ENCODE results near the gene TNS3. TPM values are rescaled to one million over a fixed set of nuclear protein-coding genes. Genes with fewer than 3 reads are reported as not detected.

TNS3 gene
- polyA plus RNA-seq, 3 donors, result 5.2 to 30.3 (median 7.9) TPM

- H2AFZ ChIP-seq (ENCODE audit: insufficient read depth, low read depth, low read length, poor library complexity, severe bottlenecking), result no peak overlapping the region
- no peak overlapping the region for H3K27ac ChIP-seq (ENCODE audit: low read depth in 1 of 2, low read length in 2 of 2)
- no peaks in the 10 kb centered on the region for H4K20me1 ChIP-seq (ENCODE audit: insufficient read depth, low read length)
- H3K4me1 Mint-ChIP-seq, result peaks cover 3% of the 10 kb centered on the region
- H3K9ac ChIP-seq (ENCODE audit: insufficient read depth, low read length, poor library complexity, severe bottlenecking), result no peak overlapping the region
- no peak overlapping the region for H3K4me3 ChIP-seq (replicated peaks in 1 of 3; ENCODE audit: low read depth in 2 of 3, low read length in 3 of 3)
- DNase-seq, result no peak
- H3K36me3 ChIP-seq (replicated peaks in 1 of 2; ENCODE audit: control insufficient read depth in 1 of 2, insufficient read depth in 2 of 2, low read length in 2 of 2), result peaks cover 90 to 100% of the 10 kb centered on the region in 2 donors
- 98% methylated on average over 7 of the region's 9 CpGs for WGBS (ENCODE audit: insufficient coverage)
- no peaks in the 10 kb centered on the region for H3K9me3 ChIP-seq (replicated peaks in 1 of 2; ENCODE audit: control insufficient read depth in 1 of 2, insufficient read depth in 1 of 2, low read length in 2 of 2)
- no peaks in the 10 kb centered on the region for H3K9me3 Mint-ChIP-seq
- no peaks in the 10 kb centered on the region for H3K79me2 ChIP-seq (ENCODE audit: insufficient read depth, low read length)
- no peak overlapping the region for H3K4me3 Mint-ChIP-seq
- H3K4me1 ChIP-seq (ENCODE audit: control insufficient read depth in 1 of 2, insufficient read depth in 2 of 2, low read length in 2 of 2), result peaks cover under 1 to 1% of the 10 kb centered on the region in 2 donors
- H3K36me3 Mint-ChIP-seq, result peaks cover 95 to 100% of the 10 kb centered on the region in 2 donors
- TF ChIP-seq CTCF (IDR thresholded peaks at IDR 0.05), result no peak
- H3K27ac Mint-ChIP-seq, result peak overlapping the region in 1 of 7 donors; percentile 79
- peaks cover 0 to 2% (median 0%) of the 10 kb centered on the region in 3 donors for H3K27me3 Mint-ChIP-seq (ENCODE audit: low read depth in 3 of 3)
- H3K27me3 ChIP-seq (ENCODE audit: control insufficient read depth in 2 of 2, insufficient read depth in 2 of 2, low read length in 2 of 2), result no peaks in the 10 kb centered on the region
- intact Hi-C loops (cut with micrococcal nuclease), result no loop called here
- no peak overlapping the region for H3K4me2 ChIP-seq (replicated peaks; ENCODE audit: extremely low read depth, low read length, poor library complexity, severe bottlenecking)
Observed at GRCh38 chr7:47285860-47286491, 295.9 kb downstream of the TNS3 start.

GRCh38 chr7:47284691-47285635 lies 296.9 kb downstream of the TNS3 start:
- H3K9me3 Mint-ChIP-seq, result no peaks in the 10 kb centered on the region
- no peak for TF ChIP-seq CTCF (IDR thresholded peaks at IDR 0.05)

More at GRCh38 chr7:47284691-47285635, 296.9 kb downstream of the TNS3 start:
- H3K4me1 ChIP-seq (ENCODE audit: control insufficient read depth in 1 of 2, insufficient read depth in 2 of 2, low read length in 2 of 2), result no peaks in the 10 kb centered on the region
- 97% methylated on average over 6 of the region's 11 CpGs for WGBS (ENCODE audit: insufficient coverage)
- Mint-ChIP-seq H3K4me3 (no peak overlapping the region), H3K4me1 (no peaks in the 10 kb centered on the region), H3K27ac (peak overlapping the region in 1 of 7 donors; percentile 15), H3K27me3 (ENCODE audit: low read depth in 3 of 3) (peaks cover 0 to 3% (median 0%) of the 10 kb centered on the region in 3 donors), H3K36me3 (peaks cover 94 to 100% of the 10 kb centered on the region in 2 donors)
- no peak overlapping the region for H3K9ac ChIP-seq (ENCODE audit: insufficient read depth, low read length, poor library complexity, severe bottlenecking)
- DNase-seq, result no peak
- no peaks in the 10 kb centered on the region for H3K9me3 ChIP-seq (replicated peaks in 1 of 2; ENCODE audit: control insufficient read depth in 1 of 2, insufficient read depth in 1 of 2, low read length in 2 of 2)
- intact Hi-C loops (cut with micrococcal nuclease), result no loop called here
- H3K4me2 ChIP-seq (replicated peaks; ENCODE audit: extremely low read depth, low read length, poor library complexity, severe bottlenecking), result no peak overlapping the region
- no peaks in the 10 kb centered on the region for H3K79me2 ChIP-seq (ENCODE audit: insufficient read depth, low read length)
- H4K20me1 ChIP-seq (ENCODE audit: insufficient read depth, low read length), result no peaks in the 10 kb centered on the region
- peaks cover 90 to 100% of the 10 kb centered on the region in 2 donors for H3K36me3 ChIP-seq (replicated peaks in 1 of 2; ENCODE audit: control insufficient read depth in 1 of 2, insufficient read depth in 2 of 2, low read length in 2 of 2)
- H3K27ac ChIP-seq (ENCODE audit: low read depth in 1 of 2, low read length in 2 of 2), result no peak overlapping the region
- H3K27me3 ChIP-seq (ENCODE audit: control insufficient read depth in 2 of 2, insufficient read depth in 2 of 2, low read length in 2 of 2), result no peaks in the 10 kb centered on the region
- no peak overlapping the region for H3K4me3 ChIP-seq (replicated peaks in 1 of 3; ENCODE audit: low read depth in 2 of 3, low read length in 3 of 3)
- H2AFZ ChIP-seq (ENCODE audit: insufficient read depth, low read depth, low read length, poor library complexity, severe bottlenecking), result no peak overlapping the region

Measured in CD14-positive monocyte (primary cell).